GM18867 (cell line): ENCODE measurements around the gene POLE.

ENCODE experiments used
- ATAC-seq: cut with Tn5 transposase; IDR thresholded peaks from one replicate; pipeline ENCODE4 v1.9.1; 2021; ENCODE audit warnings: mild to moderate bottlenecking, moderate library complexity; ENCODE audit not compliant: unreplicated experiment

Gene POLE

GRCh38 chr12:132582582-132583410 lies 104.3 kb downstream of the POLE start:
- ATAC-seq = no peak

DNA sequence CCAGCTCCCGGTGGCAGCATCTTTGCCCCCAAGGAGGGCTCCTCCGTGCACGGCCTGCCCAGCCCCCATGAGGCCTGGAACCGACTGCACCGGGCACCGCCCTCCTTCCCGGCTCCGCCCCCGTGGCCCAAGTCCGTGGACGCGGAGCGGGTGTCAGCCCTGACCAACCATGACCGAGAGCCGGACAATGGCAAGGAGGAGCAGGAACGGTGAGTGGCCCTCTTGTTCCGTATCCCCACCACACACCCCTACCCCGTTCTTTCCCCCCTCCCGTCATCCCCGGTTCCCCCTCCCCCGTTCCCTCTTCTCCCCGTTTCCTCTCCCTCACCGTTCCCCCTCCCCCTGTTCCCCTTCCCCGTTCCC lies 105.1 kb downstream of the POLE start:
- no peak for ATAC-seq

DNA sequence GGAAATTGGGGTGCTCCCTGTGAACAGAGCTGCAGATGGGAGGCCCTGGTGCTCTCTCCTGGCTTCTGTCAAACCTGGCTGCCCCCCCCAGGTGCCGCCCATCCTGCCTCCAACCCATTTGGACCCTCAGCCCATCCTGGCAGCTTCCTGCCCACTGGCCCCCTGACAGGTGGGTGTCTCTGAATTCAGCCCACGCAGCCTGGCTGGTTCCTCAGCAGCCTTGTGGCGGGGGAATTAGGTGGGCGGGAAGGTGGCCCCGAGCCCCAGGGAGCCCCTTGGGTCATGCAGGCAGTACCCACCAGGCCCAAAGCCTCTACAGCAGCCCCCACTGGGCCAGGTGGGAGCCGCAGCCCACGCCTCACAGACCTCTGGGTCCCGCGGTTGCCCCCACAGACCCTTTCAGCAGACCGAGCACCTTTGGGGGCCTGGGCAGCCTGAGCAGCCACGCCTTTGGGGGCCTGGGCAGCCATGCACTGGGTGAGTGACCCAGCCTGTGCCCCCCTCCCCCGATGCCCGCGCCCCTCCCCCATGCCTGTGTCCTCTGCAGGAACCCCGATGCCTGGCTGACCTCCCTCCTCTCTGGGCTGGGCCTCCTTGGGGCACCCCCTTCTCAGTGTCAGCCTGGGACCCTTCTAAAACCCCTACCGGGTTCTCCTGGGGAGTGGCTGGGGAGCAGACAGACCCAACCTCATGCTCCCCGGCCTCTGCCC lies 105.6 kb downstream of the POLE start:
- ATAC-seq = no peak

DNA sequence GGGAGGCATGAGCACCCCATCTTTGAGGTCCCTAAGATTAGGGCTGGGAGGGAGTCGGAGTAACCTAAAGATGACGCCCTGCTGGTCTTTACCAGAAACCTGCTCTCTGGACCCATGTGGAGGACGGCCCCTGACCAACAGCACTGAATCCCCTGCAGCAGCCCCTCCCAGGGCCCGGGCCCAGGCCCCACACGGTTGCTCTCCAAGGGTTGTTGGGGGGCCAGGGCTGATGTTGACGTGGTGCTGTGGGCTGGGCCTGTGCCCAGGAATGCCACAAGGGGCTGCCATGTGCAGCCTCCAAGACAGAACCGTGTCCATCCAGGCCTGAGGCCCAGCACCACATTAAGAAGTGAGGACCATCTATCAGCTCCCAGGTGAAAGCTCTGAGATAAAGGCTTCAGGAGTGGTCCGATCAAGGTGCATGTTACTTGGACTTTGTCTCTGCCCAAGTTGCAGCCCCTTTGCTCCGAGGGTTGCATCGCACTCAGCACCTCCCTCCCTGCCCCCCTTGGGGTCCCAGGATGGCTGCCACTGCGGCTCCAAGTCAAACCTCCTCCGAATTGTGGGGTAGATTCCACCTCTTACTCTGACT lies 106.3 kb downstream of the POLE start:
- no peak for ATAC-seq

- no peak for ATAC-seq
Observed at GRCh38 chr12:132579744-132580143, 107.4 kb downstream of the POLE start.

DNA sequence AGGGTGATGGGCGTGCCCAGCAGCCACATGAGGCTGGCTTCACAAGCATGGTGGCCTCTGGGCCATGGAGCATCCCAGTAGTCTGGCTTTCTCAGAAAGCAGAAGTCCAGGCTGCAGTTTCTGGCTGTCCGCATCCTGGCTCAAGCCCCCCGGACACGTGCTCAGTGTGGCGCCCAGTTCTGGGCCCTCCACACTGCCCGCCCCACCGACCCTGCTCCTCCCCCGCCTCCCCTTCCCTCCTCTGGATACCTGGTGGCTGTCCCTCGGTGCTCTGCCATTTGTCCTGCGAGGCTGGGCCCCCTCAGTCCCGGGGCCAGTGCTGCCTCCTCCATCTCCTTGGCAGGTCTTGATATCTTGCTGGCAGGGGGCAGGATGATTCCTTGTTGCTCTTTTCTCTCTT lies 108.3 kb downstream of the POLE start:
- no peak for ATAC-seq

DNA sequence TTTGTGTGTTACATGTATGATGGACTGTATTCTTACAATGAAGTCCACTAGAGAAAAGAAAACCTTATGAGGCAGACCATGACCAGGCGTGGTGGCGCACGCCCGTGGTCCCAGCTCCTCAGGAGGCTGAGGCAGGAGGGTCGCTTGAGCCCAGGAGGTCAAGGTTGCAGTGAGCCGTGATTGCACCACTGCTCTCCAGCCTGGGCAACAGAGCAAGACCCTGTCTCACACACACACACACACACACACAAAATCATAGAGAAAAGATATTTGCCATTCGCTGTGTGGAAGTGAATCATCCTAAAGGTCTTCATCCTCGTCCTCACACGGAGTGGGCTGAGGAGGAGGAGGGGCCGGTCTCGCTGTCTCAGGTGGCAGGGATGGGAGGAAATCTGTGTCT lies 109.0 kb downstream of the POLE start:
- no peak for ATAC-seq

DNA sequence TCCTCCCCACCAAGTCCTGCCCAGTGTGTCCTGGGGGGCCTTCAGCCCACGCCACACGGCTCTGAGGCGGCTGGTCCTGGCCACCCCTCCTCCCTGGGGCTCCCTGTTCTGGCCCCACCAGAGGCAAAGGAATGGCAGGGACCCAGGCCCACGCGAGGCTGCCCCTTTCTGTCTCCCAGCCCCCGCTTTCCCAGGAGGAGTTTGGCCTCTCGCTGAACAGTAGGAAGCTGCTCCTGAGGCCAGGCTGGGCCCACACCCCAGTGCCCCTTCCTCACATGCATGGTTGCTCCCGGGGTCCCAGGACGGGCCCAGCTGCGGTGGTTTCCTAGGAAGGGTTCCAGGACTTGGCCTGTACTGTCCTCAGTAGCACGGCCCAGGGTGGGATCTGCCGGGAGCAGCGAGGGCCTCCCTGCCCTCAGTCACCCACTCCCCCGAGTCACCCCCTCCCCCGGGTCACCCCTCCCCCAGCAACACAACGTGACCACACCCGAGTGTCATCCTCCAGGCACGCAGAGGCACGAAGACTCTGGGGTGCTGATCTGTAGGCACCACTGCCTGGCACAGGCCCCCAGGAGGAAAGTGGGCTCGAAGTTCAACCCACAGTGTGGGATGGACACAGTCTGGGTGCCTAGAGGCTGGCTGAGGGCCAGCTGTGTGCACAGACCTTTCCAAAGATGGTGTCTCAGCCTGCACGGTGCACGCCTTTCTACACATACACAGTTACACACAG lies 109.8 kb downstream of the POLE start:
- no peak for ATAC-seq

DNA sequence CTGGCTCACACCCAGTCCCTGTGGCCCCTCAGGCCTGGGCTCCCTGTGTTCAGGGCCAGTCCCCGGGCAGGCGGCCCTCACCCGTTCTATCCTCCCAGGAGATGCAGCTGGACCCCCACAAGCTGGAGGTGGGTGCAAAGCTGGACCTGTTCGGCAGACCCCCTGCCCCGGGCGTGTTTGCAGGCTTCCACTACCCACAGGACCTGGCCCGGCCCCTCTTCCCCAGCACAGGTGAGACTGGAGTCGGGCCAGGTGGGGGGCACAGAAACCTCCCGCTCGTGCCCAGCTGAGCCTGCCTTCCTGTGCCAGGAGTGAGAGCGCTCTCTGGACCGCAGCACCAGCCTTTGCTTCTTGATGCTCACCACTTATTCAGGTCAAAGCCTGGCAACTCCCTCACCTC lies 110.4 kb downstream of the POLE start:
- no peak for ATAC-seq

DNA sequence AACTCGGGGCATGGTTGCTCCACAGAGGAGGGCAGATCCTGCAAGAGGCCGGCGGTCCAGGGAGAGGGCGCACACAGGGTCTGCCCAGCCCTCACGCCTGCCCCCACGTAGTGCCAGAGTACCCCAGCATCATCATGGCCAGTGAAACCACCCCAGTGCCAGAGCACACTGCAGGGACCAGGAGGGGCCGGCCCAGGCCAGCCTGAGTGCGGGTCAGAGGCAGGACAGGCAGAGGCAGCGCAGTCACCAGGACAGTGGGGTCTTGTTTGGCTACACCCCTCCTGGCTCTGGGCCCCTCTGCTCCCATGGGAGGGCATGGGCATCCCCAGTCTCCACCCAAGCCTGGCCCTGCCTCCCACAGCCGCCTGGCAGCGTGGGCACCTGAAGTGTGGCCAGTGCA lies 111.5 kb downstream of the POLE start:
- ATAC-seq = no peak

DNA sequence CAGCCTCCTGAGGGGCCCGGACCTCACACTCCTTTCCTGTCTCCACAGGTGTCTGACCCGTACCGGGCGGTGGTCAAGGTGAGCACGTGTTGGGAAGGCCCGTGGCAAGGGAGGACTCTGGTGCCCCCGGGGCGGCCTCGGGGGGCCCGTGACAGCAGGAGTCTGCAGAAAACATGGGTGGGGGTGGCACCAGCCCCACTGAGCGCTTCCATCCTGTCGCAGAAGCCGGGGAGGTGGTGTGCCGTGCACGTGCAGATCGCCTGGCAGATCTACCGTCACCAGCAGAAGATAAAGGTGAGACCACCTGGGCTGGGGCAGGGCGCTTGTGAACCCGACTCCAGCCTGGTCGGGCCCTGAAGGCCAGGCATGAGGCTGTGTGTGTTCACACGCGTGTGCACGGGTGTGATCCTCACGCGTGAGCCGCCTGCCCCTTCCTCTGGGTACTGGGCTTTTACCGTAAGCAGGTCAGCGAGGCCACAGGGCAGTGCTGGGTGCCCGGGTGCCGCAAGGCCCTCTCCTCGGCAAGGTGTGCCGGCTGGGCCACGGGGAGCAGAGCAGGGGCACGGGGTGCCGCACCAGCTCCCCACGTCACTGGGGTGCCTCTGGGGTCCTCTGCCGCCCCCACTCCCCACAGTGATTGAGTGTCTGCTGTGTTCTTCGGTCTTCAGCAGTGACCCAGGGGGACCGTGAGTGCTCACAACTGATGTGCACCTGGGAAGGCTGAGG lies 112.7 kb downstream of the POLE start:
- ATAC-seq = no peak
